GM20000 (cell line): ENCODE data around the gene PRSS33.

ENCODE experiments used
- DNase-seq: peaks from one replicate; pipeline ENCODE4 v3.0.0; 2012; ENCODE audit warnings: low spot score
- TF ChIP-seq, protein P1 (sequence below): IDR thresholded peaks from 2 replicates; pipeline ENCODE4 v1.5.1; 2012; ENCODE audit warnings: mild to moderate bottlenecking, control low read depth; ENCODE audit errors: extremely low read depth, missing control alignments

Gene PRSS33

DNA sequence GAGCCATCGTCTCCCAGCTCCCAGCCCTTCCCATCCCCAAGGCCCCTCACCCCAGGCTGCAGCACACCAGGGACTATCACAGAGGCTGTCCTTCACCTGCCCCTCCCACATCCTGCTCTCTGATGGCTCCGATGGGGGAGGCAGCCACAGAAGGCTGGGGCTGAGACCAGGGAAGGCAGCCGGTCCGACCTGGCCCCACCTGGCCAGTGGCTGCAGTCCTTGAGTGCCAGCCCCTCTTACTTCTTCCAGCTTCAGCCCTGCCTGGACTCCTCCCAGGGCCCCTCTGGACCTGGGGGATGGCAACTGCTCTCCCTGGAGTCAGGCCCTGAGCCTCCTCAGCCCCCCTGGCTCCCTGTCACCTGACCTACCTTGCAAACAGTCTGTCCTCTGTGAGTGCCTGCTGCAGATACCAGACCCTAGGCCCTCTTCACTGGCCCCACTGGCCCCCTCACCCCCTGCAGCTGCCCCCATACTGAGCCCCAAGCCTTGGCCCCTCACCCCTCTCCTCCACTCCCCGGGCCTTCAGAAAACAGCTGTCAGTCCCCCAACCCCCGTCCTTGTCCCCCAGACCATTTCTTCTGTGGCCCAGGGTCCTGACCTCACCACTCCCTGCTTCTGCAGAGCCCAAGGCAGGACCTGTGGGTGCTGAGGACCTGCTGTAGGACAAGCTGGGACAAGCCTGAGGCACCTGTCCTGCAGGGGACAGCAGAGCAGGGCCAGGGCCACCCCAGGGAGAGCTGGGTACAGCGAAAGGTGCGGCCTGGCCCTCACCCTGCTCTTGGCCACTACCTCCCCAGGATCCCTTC, 47.5 kb downstream of the PRSS33 start:
- DNase-seq, result no peak
- TF ChIP-seq, protein P1, sequence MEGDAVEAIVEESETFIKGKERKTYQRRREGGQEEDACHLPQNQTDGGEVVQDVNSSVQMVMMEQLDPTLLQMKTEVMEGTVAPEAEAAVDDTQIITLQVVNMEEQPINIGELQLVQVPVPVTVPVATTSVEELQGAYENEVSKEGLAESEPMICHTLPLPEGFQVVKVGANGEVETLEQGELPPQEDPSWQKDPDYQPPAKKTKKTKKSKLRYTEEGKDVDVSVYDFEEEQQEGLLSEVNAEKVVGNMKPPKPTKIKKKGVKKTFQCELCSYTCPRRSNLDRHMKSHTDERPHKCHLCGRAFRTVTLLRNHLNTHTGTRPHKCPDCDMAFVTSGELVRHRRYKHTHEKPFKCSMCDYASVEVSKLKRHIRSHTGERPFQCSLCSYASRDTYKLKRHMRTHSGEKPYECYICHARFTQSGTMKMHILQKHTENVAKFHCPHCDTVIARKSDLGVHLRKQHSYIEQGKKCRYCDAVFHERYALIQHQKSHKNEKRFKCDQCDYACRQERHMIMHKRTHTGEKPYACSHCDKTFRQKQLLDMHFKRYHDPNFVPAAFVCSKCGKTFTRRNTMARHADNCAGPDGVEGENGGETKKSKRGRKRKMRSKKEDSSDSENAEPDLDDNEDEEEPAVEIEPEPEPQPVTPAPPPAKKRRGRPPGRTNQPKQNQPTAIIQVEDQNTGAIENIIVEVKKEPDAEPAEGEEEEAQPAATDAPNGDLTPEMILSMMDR, result no peak

- DNase-seq, result no peak
- TF ChIP-seq, protein P1, result no peak
Observed at GRCh38 chr16:2738615-2739014, 48.7 kb downstream of the PRSS33 start.

- TF ChIP-seq, protein P1, result no peak
- DNase-seq, result no peak
Observed at GRCh38 chr16:2737895-2738418, 49.4 kb downstream of the PRSS33 start.

DNA sequence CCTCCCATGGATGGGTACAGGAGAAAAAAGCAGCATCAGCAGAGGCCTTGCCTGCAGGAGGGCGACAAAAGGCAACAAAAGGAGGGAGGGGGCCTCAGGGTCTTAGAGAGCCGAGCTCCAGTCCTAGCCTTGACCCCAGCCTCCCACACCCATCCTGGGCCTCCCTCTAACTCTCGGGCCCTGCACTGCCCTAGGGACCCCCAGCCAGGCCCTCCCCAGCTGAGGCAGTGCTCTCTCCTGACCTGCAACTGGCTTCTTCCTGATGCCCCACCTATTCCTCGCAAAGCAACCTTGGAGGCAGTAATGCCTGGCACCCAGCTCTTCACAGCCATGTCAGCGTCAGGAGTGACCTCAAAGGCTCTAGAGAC, 50.1 kb downstream of the PRSS33 start:
- TF ChIP-seq, protein P1, result no peak
- DNase-seq, result no peak

GRCh38 chr16:2736476-2737237, 50.7 kb downstream of the PRSS33 start:
- TF ChIP-seq, protein P1, result no peak
- DNase-seq, result no peak

DNA sequence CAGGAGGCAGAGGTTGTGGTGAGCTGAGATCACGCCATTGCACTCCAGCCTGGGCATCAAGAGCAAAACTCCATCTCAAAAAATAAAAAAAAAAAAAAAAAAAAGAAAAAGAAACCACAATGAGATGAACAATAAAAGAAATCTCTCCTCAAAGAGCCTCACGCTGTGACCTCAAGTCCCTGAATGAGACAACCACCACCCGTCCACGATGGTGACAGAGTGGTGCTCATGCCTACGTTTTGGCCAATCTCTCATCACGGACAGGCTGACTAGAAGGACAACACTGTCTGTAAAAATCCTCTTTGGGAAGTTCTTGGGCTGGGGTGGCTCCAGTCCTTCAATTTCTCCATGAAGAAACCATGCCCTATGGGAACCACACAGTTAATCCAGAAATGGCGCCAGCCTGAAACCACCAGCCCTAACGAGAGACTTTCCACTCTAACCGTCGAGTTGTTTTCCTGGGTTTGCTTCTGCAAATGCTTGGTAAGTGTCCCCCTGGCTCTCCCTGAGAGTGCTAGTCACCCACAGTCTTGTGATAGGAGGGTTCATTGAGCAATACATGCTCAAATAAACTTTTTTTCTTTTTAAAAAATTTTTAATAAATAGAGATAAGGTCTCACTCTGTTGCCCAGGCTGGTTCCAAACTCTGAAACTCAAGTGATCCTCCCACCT, 52.4 kb downstream of the PRSS33 start:
- TF ChIP-seq, protein P1, result no peak
- no peak for DNase-seq
